Myocyte (in vitro differentiated cells): Measurements from ENCODE around the gene RAB25. TPM values are rescaled to one million over a fixed set of nuclear protein-coding genes. Genes with fewer than 3 reads are reported as not detected.

Experiments used
- DNase-seq: peaks from one replicate; pipeline ENCODE4 v3.0.0-alpha.2; 2012; ENCODE audit warnings: low read depth
- total RNA-seq: library from RNA; depleted of rRNA; stranded (reverse); fragments of >200 nt; gene quantifications from 2 replicates; pipeline ENCODE4 v1.2.3, GENCODE V29; 2014

RAB25 gene
- total RNA-seq, 1 donor from 2014 or later: not detected

DNA sequence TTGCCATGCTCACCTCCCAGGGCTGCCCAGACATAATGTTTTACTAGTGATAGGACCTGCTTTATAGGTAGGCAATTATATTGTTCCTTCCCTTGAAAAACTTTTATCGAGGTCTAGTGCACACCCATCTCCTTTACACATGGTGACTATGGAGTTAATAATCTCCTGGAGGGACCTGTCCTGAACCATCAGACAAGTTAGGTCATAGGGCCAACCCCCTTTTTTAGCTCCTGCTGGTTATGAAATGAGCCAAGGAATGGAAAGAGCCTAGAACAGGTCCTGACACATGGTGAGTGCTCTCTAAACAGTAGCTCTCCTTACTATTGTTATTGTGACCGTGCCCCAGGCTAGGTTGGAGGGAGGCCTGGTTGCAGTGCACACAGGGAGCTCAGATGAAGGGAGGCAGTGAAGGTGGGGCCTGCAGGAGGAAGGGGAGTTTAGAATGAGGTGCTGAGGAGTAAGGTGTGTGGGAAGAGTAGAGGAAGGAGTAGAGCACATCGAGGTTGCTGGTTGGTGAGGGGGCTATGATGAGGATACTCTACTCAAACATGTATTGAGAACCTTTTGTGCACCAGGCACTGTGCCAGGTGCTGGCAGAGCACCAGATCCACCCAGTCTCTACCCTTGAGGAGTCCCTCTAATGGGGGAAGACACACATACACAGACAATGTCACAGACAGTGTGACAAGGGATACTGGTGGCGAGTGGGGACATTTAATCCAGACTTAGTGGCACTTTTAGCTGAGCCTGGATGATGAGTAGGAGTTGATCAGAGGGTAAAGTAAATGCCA is 39.4 kb downstream of the RAB25 start:
- DNase-seq: no peak

- no peak for DNase-seq
Measured at GRCh38 chr1:156101880-156102279, 40.9 kb downstream of the RAB25 start.

DNA sequence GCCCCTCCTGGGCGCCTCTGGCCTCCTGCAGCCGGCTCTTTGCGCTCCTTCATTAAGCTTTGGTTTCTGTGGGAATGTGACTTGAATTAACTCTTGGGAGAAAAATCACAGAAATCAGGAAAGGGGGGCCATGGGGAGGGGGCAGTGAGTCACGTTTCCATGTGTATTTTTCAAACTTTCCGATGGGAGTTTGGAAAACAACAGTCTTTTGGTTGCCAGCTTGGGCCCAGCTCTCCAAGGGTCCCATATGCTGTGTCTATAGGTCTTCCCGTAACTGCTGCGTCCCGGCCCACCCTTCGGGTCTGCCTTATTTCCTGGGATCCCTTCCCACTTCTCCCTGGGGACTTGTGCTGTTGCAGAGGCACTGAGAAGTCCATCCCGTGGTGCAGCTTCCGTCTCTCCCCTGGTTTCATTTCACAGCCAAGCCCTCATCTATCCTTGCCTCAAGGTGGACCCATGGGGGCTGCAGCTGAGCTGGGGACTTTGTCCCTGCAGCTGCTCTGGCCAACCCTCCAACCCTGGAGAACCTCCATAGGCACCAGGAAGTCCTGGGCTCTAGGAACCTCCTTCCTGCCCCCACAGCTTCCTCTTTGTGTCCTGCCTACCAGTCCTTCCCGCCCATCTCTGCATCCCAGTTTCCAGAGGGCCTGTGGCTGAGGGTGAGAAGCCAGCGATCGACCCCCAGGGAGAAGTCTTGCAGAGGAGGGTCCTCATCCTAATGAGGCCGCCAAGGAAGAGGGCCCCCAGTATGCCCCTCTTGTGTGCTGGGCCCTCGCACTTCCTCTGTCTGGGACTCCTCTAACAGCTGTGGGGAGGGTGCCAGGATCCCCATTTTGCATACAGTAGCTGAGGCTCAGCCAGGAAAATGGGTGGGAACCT is 41.9 kb downstream of the RAB25 start:
- DNase-seq: no peak

- peak; percentile 42 for DNase-seq
Measured at GRCh38 chr1:156103521-156103947, 42.6 kb downstream of the RAB25 start.

DNA sequence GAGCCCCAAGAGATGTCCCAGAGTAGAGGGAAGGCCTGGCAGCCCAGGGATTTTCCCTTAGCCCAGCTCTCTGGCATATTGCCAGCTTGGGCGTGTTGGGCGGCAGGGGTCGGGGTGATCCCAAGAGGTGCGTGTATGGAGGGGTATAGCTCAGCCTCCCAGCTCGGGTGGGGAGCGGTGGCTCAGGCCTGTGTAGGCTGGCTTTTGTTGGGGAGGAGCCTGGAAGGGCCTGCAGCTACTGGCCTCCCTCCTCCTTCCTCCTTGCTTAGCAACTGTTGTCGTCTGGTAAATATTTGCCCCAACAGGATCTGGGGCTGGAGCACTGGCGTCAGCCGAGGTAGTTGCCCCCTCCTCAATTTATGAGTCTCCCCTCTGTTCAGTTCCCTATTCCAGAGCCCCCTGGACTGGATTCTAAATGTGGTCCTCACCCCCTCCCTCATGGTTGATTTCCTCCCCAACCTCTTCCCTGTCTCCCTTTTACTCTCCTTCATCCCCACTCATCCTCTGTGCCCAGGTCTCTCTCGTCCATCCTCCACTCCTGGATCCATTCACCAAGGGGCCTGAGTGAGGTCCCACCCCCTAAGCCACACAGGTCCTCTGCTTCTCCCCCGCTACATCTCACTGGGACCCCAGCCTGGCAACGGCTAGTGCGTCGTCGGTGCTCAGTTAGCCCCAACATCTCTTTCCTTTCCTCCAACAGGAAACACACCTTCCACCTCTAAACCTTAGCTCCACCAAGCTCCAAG is 43.3 kb downstream of the RAB25 start:
- peak; percentile 77 for DNase-seq

GRCh38 chr1:156104861-156105832 is 44.2 kb downstream of the RAB25 start:
- DNase-seq: no peak

DNA sequence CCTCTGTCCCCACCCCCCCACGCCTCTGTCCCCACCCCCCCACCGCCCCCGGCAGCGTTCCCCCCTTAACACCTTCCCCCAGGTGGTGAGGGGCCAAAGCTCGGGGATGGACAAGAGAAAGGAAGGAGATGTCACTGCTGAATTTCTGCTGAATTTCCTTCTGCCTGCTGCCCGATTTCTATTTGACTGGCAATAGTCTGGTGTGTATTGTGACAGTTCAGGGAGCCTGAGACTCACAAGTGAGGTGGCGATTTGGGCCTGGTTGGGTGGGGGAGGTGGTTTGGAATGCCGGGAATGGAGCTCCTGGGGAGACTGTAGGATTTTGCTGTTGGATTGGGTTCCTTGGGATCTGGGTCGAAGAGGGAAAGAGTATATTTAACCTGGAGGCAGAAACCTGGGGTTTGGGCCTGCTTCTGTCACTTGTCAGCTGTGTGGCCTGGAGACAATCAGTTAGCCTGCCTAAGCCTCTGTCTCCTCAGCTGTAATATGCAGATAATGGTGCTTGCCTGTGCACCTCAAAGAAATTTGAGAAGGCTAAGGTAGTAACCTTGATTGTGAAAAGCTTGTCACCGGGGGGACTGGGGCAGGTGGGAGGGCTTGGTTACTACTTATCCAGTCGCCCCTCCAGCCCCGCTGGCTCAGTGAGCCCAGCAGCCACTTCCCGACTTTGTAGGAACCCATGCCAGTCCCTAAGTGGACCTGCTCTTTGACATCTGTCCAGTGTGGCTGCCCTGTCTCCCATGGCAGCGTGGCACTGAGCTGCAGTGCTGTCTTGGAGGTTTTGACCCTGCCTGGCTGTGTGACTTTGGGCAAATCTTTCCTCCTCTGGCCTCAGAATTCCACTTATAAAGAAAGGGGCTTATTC is 45.9 kb downstream of the RAB25 start:
- DNase-seq: peak; percentile 47

- no peak for DNase-seq
Measured at GRCh38 chr1:156108057-156108456, 47.1 kb downstream of the RAB25 start.

GRCh38 chr1:156108664-156109241 is 47.8 kb downstream of the RAB25 start:
- no peak for DNase-seq

DNA sequence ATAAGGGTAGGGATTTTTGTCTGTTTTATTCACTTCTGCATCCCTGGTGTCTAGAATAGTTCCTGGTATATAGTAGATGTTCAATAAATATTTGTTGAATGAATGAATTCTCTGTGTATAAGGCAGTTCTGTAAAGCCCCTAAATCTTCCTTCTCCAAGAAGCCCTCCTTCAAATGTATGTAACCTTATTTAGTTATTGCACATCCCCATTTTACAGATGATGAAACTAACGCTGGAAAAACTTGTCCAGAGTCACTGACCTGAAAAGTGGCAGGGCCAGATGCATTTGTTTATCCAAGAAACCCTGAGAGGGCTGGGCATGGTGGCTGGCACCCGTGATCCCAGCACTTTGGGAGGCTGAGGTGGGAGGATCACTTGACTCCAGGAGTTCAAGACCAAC is 49.3 kb downstream of the RAB25 start:
- DNase-seq: no peak

GRCh38 chr1:156111355-156111962 is 50.5 kb downstream of the RAB25 start:
- no peak for DNase-seq

GRCh38 chr1:156112276-156113137 is 51.5 kb downstream of the RAB25 start:
- no peak for DNase-seq

GRCh38 chr1:156113282-156113950 is 52.5 kb downstream of the RAB25 start:
- no peak for DNase-seq

GRCh38 chr1:156114101-156114918 is 53.4 kb downstream of the RAB25 start, which contains the start of gene LMNA:
Gene LMNA, plus strand, starts transcription at chr1:156114711. Its CDS starts 208 bp downstream, at chr1:156114919.
- peak; percentile 96 for DNase-seq

GRCh38 chr1:156114919-156115513 is 54.1 kb downstream of the RAB25 start:
- DNase-seq: no peak
